ENCODE measurements around the gene RNU6-9.

The RNU6-9 gene

GRCh38 chr19:937259-937694 is 44.0 kb downstream of the RNU6-9 start:
- no peak for DNase-seq

GRCh38 chr19:938233-938923 is 45.1 kb downstream of the RNU6-9 start:
- no peak for DNase-seq

- DNase-seq, result no peak
Measured at GRCh38 chr19:939439-939838, 46.2 kb downstream of the RNU6-9 start.

- DNase-seq, result no peak
Measured at GRCh38 chr19:939922-940321, 46.6 kb downstream of the RNU6-9 start.

- DNase-seq, result peak; percentile 69
Measured at GRCh38 chr19:940591-941291, 47.5 kb downstream of the RNU6-9 start.

- no peak for DNase-seq
Measured at GRCh38 chr19:941292-942132, 48.2 kb downstream of the RNU6-9 start.

GRCh38 chr19:942133-942645 is 48.9 kb downstream of the RNU6-9 start:
- no peak for DNase-seq

Data from stimulated activated CD4-positive, alpha-beta T cell treated with anti-CD3 and anti-CD28 coated beads, Interleukin-4, amount 100 ng/mL, for 1 hour (primary cell).